ENCODE measurements around the gene RELN. TPM values are rescaled to one million over a fixed set of nuclear protein-coding genes. Genes with fewer than 3 reads are reported as not detected.
"Not testable (repeated sequence)": the region's sequence is repeated elsewhere in the genome, so short reads cannot be mapped to it uniquely, and the experiment has no call there.

The RELN gene
- total RNA-seq, 1 donor from 2014 or later, result not detected

- DNase-seq (ENCODE audit: low read depth) (no peak), FAIRE-seq (no peak)
- TF ChIP-seq CTCF (IDR thresholded peaks at IDR 0.05; ENCODE audit: insufficient read depth, low read length, severe bottlenecking), result no peak
- no peaks in the 10 kb centered on the region for H3K36me3 ChIP-seq (ENCODE audit: control insufficient read depth, insufficient read depth, low read length)
- H3K4me3 ChIP-seq (ENCODE audit: low read depth, low read length), result no peak overlapping the region
- H3K27me3 ChIP-seq (ENCODE audit: control insufficient read depth, insufficient read depth, low read length), result no peaks in the 10 kb centered on the region
These were observed 193.0 kb downstream of the RELN start for GRCh38 chr7:103796327-103796962.

DNA sequence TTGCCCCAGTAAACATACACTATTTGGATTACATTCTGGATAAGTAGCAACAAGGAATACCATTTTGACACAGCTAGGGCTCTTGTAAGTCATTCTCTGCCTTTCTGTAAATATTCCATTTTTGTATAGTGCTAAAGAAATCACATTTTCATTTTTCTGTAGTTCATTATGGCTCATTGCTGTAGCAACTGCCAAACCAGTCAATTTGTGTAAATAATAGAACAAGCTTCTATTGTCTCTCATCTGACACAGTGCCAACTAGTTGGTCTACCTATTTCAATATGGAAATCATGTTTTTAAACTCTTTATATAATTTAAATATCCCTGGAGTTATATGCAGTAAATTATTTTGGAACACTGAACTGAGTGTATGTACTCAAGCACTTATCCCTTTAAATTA lies 193.7 kb downstream of the RELN start:
- no peak overlapping the region for H3K4me3 ChIP-seq (ENCODE audit: low read depth, low read length)
- DNase-seq (ENCODE audit: low read depth) (no peak), FAIRE-seq (no peak)
- no peaks in the 10 kb centered on the region for H3K36me3 ChIP-seq (ENCODE audit: control insufficient read depth, insufficient read depth, low read length)
- H3K27me3 ChIP-seq (ENCODE audit: control insufficient read depth, insufficient read depth, low read length), result no peaks in the 10 kb centered on the region
- TF ChIP-seq CTCF (IDR thresholded peaks at IDR 0.05; ENCODE audit: insufficient read depth, low read length, severe bottlenecking), result no peak

GRCh38 chr7:103795107-103795506 lies 194.4 kb downstream of the RELN start:
- DNase-seq (ENCODE audit: low read depth) (peak; percentile 46), FAIRE-seq (no peak)
- no peak for TF ChIP-seq CTCF (IDR thresholded peaks at IDR 0.05; ENCODE audit: insufficient read depth, low read length, severe bottlenecking)
- no peaks in the 10 kb centered on the region for H3K27me3 ChIP-seq (ENCODE audit: control insufficient read depth, insufficient read depth, low read length)
- no peak overlapping the region for H3K4me3 ChIP-seq (ENCODE audit: low read depth, low read length)
- H3K36me3 ChIP-seq (ENCODE audit: control insufficient read depth, insufficient read depth, low read length), result no peaks in the 10 kb centered on the region

DNA sequence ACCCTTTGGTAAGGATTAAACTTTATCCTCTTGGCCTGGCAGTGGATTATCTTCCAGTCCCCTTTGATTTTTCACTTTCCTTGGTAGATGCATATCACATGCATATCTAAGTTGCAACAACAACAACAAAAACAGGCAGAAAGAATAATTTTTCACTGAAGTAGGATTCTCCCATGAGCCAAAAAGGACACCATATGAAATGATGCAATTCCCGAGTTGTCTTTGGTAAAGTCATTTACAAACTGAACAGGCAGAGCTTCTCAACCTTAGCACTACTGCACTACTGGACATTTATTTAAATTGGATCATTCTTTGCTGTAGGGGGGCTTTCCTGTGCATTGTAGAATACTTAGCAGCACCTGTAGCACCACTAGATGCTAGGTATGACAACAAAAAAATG lies 195.0 kb downstream of the RELN start:
- Histone ChIP-seq H3K4me3 (ENCODE audit: low read depth, low read length) (no peak overlapping the region), H3K27me3 (ENCODE audit: control insufficient read depth, insufficient read depth, low read length) (no peaks in the 10 kb centered on the region), H3K36me3 (ENCODE audit: control insufficient read depth, insufficient read depth, low read length) (no peaks in the 10 kb centered on the region)
- FAIRE-seq, result no peak
- no peak for TF ChIP-seq CTCF (IDR thresholded peaks at IDR 0.05; ENCODE audit: insufficient read depth, low read length, severe bottlenecking)
- no peak for DNase-seq (ENCODE audit: low read depth)

- Histone ChIP-seq H3K36me3 (ENCODE audit: control insufficient read depth, insufficient read depth, low read length) (no peaks in the 10 kb centered on the region), H3K4me3 (ENCODE audit: low read depth, low read length) (no peak overlapping the region), H3K27me3 (ENCODE audit: control insufficient read depth, insufficient read depth, low read length) (no peaks in the 10 kb centered on the region)
- no peak for DNase-seq (ENCODE audit: low read depth)
- no peak for FAIRE-seq
- TF ChIP-seq CTCF (IDR thresholded peaks at IDR 0.05; ENCODE audit: insufficient read depth, low read length, severe bottlenecking), result no peak
These were observed 195.8 kb downstream of the RELN start for GRCh38 chr7:103793614-103794013.

DNA sequence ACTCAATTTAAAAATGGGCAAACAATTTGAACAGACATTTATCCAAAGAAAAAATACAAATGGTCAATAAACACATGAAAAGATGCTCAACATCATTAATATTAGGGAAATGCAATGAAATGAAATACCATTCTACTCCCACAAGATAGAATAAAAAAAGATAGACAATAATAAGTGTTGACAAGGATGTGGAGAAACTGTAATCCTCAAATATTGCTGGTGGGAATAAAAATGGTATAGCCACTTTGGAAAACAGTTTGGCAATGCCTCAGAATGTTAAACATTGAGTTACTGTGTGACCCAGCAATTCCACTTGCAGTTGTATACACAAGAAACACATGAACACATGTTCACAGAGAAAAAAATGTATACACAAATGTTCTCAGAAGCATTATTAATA lies 197.6 kb downstream of the RELN start:
- Histone ChIP-seq H3K27me3 (ENCODE audit: control insufficient read depth, insufficient read depth, low read length) (no peaks in the 10 kb centered on the region), H3K4me3 (ENCODE audit: low read depth, low read length) (no peak overlapping the region), H3K36me3 (ENCODE audit: control insufficient read depth, insufficient read depth, low read length) (no peaks in the 10 kb centered on the region)
- FAIRE-seq, result no peak
- TF ChIP-seq CTCF (IDR thresholded peaks at IDR 0.05; ENCODE audit: insufficient read depth, low read length, severe bottlenecking), result no peak
- no peak for DNase-seq (ENCODE audit: low read depth)

DNA sequence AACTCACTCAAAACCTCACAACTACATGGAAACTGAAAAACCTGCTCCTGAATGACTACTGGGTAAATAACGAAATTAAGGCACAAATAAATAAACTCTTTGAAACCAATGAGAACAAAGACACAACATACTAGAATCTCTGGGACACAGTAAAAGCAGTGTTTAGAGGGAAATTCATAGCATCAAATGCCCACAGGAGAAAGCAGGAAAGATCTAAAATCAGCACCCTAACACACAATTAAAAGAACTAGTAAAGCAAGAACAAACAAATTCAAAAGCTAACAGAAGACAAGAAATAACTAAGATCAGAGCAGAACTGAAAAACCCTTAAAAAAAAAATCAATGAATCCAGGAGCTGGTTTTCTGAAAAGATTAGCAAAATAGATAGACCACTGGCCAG lies 202.4 kb downstream of the RELN start:
- not testable (repeated sequence) for H3K36me3 ChIP-seq (ENCODE audit: control insufficient read depth, insufficient read depth, low read length); H3K4me3 ChIP-seq (ENCODE audit: low read depth, low read length); DNase-seq (ENCODE audit: low read depth); H3K27me3 ChIP-seq (ENCODE audit: control insufficient read depth, insufficient read depth, low read length); FAIRE-seq
